OCI-LY1 (cell line): ENCODE data around the gene REM2.

Source experiments
- EZH2 ChIP-seq: fragments of 200-600 bp; sonication (generic), shearing (Covaris generic); IDR thresholded peaks from 2 replicates; pipeline ENCODE4 v1.8.0; 2017; ENCODE audit warnings: borderline replicate concordance, mixed run types, mild to moderate bottlenecking, antibody characterized with exemption, low read length, moderate library complexity, mixed read lengths
- TF ChIP-seq, protein P1 (sequence below): fragments of 200-600 bp; sonication (generic), shearing (Covaris generic); IDR thresholded peaks from 2 replicates; pipeline ENCODE4 v1.5.1; 2017; ENCODE audit warnings: mild to moderate bottlenecking, antibody characterized with exemption, low read length, moderate library complexity, mixed read lengths

DNA sequence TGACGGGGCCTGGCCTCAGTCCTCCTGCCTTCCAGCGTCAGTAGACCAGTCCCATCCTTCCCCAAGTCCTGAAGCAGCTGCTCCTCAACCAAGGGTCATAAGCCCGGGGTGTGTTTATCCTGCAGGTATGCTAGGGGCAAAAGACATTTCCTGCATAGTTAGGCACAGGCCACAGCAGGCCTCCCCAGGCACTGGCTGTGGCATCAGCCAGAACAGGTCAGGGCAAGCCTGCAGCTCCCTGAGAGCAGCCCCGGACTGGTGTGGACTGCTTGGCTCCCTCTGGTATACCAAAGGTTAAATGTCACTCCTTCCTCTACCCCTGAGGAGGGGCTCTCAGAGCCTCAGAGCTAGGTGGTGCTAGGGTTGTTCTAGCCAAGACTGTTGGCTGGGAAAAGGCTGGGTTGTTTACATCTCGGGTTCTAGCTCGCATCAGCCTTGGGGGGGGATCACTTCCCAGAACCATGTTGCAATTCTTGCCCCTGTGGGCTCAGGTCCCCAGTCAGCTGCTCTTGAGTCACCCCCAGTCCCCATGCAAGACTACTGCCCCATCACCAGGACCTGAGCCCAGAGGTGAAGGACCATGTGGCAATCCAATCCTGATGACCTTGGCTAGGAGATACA, 43.8 kb upstream of the REM2 start:
- TF ChIP-seq, protein P1, sequence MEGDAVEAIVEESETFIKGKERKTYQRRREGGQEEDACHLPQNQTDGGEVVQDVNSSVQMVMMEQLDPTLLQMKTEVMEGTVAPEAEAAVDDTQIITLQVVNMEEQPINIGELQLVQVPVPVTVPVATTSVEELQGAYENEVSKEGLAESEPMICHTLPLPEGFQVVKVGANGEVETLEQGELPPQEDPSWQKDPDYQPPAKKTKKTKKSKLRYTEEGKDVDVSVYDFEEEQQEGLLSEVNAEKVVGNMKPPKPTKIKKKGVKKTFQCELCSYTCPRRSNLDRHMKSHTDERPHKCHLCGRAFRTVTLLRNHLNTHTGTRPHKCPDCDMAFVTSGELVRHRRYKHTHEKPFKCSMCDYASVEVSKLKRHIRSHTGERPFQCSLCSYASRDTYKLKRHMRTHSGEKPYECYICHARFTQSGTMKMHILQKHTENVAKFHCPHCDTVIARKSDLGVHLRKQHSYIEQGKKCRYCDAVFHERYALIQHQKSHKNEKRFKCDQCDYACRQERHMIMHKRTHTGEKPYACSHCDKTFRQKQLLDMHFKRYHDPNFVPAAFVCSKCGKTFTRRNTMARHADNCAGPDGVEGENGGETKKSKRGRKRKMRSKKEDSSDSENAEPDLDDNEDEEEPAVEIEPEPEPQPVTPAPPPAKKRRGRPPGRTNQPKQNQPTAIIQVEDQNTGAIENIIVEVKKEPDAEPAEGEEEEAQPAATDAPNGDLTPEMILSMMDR = no peak
- TF ChIP-seq EZH2 = no peak
